HG03066 (cell line): Measurements from ENCODE around the gene ACTL10.
"Not testable (repeated sequence)": the region's sequence is repeated elsewhere in the genome, so short reads cannot be mapped to it uniquely, and the experiment has no call there.

Source experiments
- ATAC-seq: cut with Tn5 transposase; IDR thresholded peaks from one replicate; pipeline ENCODE4 v1.9.1; 2021; ENCODE audit warnings: low read depth; ENCODE audit not compliant: unreplicated experiment

ACTL10 gene

DNA sequence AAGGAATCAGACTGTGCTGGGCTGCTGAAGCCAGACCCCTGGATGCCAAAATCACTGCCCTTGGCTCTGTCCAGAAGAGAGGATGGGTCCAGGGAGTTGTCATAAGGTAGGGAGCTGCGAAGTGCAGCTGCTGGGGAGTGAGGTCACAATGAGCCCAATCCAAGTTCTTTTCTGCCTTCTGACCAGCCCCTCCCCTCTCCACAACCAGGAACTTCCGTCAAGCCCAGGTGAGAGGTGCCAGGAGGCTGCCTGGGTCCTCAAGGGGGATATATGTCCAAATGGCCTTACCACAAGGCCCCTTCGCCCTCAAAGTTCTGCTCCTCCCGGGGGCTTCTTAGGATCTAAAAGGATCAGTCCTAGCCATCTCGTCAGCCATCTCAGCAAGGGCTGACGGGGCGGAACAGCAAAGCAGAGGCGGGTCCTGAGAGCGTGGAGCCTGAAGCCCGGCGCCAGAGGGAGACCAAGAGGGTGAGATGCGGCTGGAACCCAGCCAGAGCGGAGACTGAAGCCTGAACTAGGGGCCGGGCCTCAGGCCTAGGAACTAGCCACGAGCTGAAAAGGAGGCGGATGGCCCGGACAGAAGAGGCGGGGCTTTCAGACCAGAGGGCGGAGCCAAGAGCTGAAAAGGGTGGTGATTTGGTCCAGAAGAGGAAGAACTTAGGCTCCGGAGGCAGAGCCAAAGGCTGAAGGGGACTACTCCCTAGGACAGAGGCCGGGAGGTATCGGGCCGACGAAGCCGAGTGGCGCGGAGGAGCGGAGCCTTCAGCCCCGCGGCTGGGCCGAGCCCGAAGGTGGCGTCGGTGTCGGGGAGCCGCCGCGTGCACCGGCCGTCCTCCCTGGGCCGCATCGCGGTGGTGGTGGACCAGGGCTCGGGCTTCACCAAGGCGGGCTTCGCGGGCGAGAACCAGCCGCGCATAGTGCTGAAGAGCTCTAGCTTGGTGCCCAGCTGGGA, at the start of gene ACTL10:
Gene ACTL10, plus strand, starts transcription at position 651 of the 952 bp plus-strand sequence. CDS start 555 bp downstream, outside the sequence.
- peak; percentile 54 for ATAC-seq

DNA sequence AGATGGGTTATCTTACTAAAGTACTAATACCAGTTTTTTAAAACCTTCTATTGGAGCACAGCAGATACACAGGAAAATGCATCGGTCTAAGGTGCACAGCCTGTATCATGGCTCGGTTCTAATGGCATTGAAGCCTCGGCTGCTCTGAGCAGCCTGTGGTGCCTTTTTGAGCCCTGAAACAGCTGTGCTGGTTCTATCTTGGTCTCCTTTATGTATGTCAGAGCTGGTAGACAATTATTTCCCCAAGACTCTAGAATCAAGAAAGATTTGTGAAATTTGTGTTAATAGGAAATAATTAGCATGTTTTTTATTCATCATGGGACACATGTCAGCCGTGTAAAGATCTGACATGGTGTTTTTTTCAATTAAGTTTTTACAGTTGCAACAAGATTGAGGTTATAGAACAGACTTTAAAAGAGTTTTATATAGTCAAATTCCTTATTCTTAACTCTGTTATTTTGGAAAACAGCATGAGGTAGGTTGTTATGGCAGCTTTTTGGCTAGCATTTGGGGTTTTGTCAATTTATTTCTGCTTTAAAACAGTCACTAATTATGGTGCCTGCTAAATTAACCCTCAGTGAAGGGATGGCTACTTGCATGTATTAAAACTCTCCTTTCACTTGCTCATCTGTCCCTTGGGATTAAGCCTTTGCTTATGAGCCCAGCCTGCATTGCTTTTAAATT, 44.9 kb upstream of the ACTL10 start:
- no peak for ATAC-seq

DNA sequence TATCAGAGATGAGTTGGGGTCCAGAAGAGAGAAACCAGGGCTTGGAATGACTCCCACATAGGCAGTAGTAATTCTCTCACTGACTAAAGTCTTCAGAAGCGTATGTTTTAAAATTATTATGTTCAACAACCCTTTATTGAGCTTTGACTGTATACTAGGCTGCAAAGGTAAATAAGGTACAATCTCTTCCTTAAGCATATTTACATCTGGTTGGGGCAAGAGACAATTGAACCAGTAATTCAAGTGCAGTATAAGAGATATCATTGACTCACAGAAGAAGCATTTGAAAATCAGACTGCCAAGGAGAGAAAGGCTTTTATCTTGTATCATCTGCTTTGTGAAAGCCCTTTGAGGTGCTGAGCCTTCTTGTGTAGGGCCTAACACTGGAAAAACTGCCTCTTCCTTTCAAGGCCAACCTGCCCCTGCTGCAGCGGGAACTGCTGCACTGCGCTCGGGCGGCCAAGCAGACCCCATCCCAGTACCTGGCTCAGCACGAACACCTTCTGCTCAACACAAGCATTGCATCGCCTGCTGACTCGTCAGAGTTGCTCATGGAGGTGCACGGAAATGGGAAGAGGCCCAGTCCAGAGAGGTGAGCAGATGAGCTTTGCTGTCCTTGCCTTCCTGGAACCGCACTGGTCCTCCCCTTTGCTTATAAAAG, 43.9 kb upstream of the ACTL10 start:
- no peak for ATAC-seq

DNA sequence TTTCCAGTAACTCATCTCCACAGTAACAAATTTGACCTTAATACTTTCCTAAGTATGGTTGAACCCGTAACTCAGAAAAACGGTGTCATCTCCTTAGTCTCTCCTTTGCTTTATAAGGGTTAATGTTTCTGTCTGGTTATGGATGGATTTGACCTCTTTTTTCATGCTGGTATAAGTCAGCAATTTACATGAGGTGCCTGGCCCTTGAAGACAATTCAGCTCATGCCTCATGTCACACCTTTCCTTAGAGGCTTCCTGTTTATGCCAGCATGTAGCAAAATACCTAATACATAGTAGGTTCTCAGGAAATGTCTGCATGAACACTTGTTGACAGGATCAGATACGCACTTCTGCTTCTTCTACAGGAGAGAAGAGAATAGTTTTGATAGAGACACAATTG, 42.3 kb upstream of the ACTL10 start:
- ATAC-seq: no peak

DNA sequence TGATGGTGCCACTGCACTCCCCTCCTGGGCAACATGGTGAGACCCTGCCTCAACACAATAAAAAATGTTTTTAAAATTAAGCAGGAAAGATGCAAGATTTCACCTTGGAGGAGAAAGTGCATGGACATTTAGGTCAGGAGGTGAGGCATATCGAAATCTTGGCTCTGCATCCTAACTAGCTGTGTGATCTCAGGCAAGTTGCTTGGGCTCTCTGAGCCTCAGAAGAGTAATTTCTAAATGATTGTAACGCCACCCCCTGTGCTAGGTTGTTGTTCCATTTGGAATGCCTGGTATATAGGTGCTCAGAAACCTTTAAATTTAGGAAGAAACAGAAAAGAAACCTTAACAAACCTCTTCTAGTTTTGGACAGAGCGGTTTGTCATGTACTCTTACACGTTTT, 40.6 kb upstream of the ACTL10 start:
- ATAC-seq: no peak

DNA sequence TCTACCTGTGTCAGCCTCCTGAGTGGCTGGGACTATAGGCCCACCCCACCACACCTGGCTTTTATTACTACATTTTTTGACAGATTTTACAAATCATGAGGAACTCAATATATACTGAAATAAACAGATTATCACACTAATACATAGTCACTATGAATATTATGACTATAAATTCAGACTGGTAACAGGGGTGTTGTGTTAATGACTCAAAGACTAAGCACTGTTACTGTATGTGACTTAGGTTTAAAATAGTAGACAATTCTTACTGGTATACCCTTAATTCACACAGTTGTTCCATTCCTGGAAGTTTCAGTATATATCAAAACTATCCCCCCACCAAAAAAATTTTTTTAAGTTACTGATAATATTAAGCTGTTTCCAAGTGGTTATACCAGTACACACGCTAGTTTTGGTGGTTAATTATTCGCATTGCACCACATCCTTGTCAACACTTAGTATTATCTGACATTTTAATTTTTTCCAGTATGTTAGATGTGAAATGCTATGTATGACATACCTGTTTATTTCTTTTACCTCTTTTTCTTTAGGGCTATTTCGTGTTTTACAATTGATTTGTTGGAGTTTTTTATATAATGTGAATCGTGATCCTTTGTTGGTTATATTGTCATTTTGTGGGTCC, 39.0 kb upstream of the ACTL10 start:
- ATAC-seq: no peak

DNA sequence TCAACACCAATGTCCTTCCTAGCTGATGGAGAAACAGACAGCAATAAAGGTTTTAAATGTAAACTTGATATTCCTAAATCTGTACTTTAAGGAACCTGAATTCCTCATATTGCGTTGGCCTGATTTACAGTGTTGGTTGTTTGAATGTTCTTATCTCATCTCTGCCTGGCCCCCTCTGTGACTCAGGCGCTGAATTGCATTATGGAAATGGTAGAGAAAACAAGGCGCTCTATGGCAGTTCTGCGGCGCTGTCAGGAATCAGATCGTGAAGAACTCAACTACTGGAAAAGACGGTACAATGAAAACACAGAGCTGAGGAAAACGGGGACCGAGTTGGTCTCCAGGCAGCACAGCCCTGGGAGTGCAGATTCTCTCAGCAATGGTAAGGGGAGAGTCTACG, 37.2 kb upstream of the ACTL10 start:
- ATAC-seq: no peak

DNA sequence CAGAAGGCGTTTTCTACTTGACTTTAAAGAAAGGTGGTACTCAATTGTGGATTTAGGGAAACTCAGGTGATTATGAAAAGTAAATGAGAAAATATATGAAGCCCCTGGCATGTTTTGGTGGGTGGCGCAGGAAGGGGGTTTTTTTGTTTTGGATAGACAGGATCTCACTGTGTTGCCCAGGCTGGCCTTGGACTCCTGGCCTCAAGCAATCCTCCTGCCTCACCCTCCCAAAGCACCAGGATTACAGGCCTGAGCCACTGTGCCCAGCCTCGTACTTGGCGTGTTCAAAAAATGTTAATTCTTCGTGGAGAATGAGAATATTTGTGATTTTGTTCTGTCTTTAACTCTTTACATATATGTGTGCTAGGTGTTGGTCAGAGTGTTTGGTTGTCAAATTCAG, 36.8 kb upstream of the ACTL10 start:
- ATAC-seq: no peak

DNA sequence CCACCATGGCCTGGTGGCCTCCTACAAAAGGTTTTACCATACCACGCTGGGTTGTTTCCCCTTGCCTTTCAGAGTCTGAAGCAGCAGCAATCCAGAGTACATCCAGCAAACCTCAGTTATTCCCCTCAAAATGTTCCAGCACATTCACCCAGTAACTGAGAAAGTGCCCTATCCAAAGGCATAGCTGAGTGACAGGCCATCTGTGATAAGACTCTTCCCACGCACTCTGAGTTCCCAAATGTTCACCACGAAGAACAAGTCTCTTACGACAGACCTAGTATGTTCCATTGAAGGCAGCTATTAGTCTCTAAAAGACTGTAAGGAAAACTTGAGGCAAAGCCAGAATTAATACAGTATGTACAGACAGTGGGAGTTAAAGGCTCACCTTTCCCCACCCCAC, 36.2 kb upstream of the ACTL10 start:
- no peak for ATAC-seq

DNA sequence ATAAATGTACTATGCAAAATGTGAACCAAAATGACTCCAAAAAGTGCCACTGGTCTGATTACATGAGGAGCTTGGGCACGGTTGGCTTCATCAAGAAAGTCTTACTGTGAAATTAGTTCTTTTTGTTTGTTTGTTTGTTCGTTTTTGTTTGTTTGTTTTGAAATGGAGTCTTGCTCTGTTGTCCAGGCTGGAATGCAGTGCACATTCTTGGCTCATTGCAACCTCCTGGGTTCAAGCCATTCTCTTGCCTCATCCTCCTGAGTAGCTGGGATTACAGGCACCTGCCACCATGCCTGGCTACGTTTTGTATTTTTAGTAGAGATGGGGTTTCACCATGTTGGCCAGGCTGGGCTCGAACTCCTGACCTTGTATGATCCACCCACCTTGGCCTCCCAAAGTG, 34.8 kb upstream of the ACTL10 start:
- not testable (repeated sequence) for ATAC-seq

DNA sequence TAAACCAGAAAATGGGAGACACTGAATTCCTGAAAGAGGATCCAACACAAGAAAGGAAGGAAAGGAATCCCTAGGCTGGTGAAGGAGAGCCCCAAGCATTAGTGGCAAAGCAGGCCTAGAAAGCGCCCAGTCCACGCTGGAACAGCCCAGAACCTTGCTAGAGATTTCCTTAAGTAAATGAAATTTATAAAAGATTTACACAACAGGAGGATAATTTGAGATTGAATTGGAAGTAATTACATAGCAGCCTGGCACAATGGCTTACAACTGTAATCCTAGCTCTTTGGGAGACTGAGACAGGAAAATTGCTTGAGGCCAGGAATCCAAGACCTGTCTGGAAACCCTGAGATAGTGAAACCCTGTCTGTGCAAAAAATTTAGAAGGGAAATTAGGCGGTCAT, 31.4 kb upstream of the ACTL10 start:
- ATAC-seq: no peak

DNA sequence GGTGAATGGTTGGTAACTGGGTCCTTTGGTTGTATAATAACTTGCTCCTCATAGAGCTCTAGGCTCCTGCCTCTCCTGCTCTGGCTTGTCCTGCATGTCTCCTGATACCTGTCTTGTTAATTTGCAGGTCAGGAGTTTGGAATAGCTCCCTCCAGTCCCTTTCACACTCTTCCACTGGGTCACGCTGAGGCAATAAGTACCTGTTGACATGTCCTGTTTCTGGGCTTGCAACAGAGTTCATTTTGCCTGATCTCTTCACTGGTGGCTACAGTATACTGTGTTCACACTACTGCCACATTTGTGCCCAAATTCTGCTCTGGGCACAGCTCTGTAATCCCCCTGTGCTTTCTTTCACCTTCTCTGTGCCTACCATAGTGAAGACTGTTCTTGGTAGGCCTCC, 30.0 kb upstream of the ACTL10 start:
- ATAC-seq: no peak

DNA sequence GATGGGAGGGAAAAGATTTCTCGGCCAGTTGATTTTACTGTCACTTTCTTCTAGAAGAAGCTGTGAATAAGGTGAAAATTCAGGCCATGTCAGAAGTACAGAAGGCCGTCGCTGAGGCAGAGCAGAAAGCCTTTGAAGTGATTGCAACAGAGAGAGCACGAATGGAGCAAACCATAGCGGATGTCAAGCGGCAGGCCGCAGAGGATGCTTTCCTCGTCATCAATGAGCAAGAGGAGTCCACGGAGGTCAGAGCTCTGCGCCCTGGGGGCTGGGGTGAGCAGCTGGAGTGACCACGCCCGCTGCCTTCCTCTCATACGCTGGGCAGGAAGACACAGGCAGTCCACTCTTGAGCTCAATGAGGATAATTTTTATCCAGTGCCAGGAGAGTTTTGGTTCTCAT, 26.5 kb upstream of the ACTL10 start:
- no peak for ATAC-seq

DNA sequence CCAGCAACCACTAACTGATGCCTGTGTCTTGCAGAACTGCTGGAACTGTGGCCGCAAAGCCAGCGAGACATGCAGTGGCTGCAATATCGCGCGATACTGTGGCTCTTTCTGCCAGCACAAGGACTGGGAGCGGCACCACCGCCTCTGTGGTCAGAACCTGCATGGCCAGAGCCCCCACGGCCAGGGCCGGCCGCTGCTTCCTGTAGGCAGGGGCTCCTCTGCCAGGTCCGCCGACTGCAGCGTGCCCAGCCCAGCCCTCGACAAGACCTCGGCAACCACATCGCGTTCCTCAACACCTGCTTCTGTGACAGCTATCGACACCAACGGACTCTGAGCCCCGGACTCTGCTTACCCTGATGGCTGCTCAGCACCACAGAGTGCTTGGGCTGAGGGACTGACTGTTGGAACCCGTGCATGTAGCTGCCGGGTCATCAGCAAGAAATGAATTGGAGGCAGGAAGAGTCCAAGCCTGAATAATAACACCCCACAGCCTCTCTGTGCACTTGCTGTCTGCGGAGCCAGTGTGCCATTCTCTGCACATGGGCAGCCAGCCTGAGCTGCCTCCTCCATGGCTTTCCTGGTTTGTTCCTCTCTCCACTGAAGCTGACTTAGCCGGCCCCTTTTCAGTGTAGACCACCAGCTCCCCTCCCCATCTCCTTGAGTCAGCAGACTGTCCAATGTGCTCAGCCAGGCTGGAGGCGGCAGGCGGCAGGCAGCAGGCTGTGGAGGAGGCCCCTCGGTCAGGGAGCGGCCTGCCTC, 22.3 kb upstream of the ACTL10 start:
- no peak for ATAC-seq

DNA sequence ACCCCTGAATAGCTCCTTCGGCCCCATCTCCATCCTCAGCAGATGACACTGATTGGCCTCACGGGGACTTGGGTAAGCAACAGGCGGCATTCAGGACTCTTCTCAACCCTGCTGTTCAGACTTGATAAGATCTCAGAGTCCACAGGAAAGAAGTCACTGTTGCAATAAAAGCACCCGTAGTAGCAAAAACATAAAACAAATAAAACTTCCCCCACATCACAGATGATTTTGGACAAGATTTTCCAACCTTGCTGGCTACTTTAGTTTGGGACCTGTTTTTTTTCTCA, 21.7 kb upstream of the ACTL10 start:
- ATAC-seq: no peak

DNA sequence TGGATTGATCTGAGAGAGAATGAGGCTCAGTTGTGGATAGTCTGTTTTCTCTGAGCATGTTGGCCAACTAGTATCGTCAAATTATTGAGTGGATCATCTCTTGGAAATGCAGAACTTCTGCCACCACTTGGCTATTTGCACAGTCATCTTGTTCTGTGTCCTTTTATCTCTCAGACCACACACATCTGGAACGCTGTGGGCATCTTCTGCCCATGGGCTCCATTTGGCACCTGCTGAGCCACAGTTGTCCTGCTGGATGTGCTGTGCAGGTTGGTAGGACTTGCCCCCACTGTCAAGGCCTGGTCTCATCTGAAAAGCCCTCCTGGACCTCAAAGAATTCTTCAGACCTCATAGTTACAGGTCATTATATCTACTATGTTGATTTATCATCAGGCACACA, 21.3 kb upstream of the ACTL10 start:
- no peak for ATAC-seq

DNA sequence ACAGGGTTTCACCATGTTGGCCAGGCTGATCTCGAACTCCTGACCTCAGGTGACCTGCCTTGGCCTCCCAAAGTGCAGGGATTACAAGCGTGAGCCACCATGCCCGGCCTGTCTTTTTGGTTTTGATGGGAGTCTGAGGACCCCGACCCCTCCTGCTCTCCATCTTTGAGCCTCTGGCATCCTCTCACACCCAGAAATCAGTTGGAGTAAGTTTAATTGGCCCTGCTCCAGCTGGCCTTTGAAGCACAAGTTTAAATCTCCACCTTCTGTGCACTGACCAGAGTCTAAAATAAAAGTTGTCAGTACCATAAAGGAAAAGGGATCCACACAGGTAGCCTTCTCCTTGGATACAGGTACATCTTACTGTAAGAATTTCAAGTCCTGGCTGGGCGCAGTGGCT, 20.6 kb upstream of the ACTL10 start:
- no peak for ATAC-seq

DNA sequence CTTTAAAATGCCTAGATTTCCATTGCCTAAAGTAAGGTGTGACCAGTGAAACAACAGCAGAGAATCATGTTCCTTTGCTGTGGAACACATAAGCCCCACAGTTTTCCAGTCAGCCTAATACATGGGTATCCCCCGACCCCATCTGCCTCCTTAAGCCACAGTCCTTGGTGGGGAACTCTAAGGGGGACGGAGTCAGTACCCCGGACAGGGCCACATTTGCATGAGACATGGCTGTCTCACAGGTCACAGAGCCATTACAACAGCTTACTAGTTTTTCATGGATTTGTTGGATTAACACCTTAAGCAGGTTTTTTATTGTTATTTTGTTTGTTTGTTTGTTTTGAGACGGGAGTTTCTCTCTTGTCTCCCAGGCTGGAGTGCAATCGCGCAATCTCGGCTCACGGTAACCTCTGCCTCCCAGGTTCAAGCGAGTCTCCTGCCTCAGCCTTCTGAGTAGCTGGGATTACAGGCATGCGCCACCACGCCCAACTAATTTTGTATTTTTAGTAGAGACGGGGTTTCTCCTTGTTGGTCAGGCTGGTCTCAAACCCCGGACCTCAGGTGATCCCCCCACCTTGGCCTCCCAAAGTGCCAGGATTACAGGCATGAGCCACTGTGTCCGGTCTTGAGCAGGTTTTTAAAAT, 19.7 kb upstream of the ACTL10 start:
- ATAC-seq: not testable (repeated sequence)

DNA sequence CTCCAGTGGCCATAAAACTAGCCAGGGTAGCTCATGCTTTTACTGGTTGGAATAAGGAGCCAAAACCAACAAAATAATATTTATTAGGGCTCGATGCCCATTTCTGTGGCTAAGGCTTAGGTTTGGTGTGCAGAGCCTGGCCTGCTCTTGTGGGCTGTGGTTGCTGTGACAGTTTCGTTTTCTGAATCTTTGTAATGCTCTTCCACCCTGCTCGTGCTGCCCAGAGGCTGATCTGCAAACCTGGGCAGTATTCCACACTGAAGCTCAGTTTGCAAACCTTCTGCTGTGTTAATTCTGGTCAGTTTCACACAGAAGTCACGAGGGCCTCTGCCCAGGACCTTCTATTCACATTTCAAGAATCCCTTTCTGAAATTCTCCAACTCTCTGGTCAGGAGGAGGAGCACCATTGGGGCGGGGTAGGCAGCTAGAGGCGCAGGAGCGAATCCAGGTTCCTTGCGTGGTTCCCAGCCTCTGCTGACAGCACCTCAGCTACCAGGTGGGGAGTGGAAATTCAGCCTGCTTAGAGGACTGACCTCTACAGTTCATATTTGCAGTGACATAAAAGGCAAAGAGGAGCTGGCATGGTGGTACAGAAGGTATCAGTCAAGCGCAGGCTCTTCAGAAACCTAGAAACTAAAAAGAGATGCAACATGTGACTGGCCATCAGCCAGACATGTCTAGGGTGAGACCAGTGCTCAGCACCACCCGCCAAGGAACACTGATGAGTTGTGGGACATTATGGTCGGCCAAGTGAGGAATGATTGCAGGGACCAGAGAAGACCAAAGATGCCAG, 18.9 kb upstream of the ACTL10 start:
- no peak for ATAC-seq
